NCI-H1930 (cell line): ENCODE measurements around the gene CRTAC1.

Source experiments
- DNase-seq, 2 experiments: peaks; one replicate each; lab custom pipeline; 2025; lab: John Stamatoyannopoulos, UW

CRTAC1 gene

GRCh38 chr10:98029149-98030092 is 1.0 kb downstream of the CRTAC1 start:
- no peak for DNase-seq

- peak; percentile 5 to 39 for DNase-seq
Measured at GRCh38 chr10:98028168-98028770, 2.2 kb downstream of the CRTAC1 start.

GRCh38 chr10:98023024-98023423 is 7.4 kb downstream of the CRTAC1 start:
- no peak for DNase-seq

DNA sequence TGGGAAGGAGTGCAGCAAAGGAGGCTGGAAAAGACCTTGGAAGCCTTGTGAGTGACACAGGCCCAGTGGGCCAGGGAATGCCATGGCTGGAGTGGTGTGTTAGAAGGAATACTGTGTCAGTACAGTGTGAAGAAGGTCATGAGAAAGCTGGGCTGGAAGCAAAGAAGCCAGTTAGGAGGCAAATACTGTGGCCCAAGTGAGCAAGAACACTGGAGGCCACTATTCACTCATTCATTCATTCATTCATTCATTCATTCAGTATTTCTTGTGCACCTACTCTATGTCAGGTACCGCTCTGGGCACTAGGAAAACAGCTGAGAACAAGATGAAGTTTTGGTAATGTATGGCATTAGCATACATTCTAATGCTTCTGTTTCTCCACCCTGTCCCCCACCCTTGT is 9.6 kb downstream of the CRTAC1 start:
- DNase-seq = no peak

GRCh38 chr10:98020254-98020653 is 10.2 kb downstream of the CRTAC1 start:
- no peak for DNase-seq

DNA sequence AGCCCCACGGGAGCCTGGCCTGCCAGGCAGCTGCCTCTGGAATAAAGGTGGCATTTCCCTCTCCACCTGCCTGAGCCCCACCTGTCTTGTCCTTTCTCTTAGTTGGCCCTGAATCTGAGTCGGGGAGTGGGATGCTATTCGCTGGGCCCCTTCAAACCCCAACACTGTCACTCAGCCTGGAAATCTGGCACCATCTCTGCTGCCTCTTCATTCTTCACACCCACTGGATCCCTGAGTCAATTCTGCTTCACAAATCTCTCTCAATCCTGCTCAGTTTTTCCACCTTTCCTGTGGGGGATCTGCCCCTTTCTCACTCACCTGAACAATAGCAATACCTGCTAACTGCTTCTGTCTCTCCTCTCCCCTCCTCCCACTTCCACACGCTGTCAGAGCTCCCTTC is 10.6 kb downstream of the CRTAC1 start:
- DNase-seq = no peak

- DNase-seq = no peak
Measured at GRCh38 chr10:98016772-98017475, 13.5 kb downstream of the CRTAC1 start.

DNA sequence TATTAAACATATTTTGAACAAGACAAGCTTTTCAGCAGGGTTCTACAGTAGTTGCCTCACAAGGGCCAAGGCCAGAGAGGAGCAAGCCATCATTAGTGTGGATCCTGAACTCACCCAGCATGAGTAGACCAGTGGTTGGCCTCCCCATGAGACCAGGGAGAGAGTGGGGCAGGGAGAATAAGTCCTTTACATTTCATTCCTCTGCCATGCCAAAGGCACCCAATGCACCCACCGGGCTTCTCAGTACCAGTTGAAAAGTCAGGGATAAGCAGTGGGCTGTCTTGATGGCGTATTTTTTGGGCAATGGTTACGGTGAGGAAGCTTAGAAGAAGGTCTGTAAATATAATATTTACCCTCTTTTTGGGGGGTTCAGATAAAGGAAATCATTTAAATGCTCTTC is 16.6 kb downstream of the CRTAC1 start:
- DNase-seq = no peak

DNA sequence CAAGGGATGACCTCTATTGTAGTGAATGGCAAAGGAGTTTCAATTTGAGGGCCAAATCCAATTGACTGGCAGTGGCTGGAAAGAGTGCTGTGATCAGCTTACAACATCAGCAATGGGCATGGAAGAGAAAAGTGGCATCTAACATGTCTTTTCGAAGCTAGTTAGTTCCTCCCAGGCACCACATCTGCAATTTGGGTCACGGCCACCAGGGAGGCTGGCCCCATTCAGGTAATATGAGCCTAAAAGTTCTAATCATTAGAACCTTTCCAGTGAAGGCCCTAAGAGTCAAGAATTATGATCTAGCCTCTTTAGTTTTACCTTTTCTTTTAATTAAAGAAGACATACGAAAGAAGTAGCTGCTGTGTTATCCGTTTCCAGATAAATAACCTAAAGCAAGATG is 17.3 kb downstream of the CRTAC1 start:
- no peak for DNase-seq

GRCh38 chr10:98012644-98013043 is 17.8 kb downstream of the CRTAC1 start:
- no peak for DNase-seq

GRCh38 chr10:98010939-98011685 is 19.3 kb downstream of the CRTAC1 start:
- DNase-seq = no peak

GRCh38 chr10:98006266-98006665 is 24.2 kb downstream of the CRTAC1 start:
- DNase-seq = no peak

DNA sequence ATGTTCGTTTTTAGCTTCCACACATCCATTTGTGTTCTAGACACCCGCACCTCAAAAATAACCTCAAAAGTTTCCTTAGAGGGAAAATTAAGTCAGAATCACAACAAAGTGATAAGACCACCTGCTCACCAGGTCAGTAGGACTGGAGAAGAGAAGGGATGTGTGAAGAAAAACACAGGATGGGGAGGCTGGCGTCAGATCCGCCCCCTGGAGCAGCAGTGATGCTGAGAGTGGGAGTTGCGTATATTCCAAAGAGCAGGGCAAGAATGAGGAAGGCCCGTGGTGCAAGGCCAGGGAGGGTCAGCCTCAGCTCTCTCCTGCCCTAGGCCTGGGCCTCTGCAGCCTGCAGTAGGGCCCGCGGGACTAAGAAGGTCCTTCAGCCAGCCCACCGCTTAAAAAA is 28.7 kb downstream of the CRTAC1 start:
- no peak for DNase-seq

DNA sequence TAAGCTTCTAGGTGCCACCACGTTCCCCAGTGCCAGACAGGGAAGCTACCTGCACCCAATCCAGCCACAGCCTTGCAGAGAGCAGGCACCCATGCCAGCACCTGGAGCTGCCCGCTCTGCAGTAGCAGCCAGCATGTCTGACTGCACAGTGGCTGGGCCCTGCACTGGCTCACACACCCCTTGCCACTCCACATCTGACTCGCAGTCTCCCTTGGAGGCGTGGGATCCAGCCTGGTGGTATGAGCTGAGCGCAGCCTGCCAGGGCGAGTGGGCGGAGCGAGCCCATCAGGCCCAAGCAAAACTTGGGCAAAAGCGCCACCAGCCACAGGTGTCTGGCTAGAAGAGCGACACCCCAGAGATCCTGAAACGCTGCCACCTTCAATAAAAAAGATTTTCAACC is 30.1 kb downstream of the CRTAC1 start:
- no peak for DNase-seq

- DNase-seq = no peak
Measured at GRCh38 chr10:97999923-98000248, 30.5 kb downstream of the CRTAC1 start.

- DNase-seq = no peak
Measured at GRCh38 chr10:97999066-97999922, 31.1 kb downstream of the CRTAC1 start.

GRCh38 chr10:97991871-97992270 is 38.5 kb downstream of the CRTAC1 start:
- DNase-seq = no peak

DNA sequence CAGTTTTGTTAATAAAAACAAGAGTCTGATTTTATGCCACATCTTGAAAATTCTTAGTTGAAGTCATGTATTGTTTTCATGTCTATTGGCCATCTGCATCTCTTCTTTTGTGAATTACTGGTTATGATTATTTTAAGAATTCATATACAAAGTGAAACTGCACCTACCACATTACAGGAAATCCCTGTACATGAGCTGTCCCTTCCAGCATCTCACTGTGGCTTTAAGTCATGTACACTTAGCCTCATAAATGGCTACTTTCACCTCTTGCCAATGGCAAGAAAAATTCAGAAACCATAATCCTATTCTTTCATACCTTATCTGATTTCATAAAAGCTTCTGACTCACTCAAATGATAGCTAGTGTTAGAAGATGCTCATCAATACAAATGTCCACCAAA is 48.6 kb downstream of the CRTAC1 start:
- no peak for DNase-seq

- DNase-seq = no peak
Measured at GRCh38 chr10:97977673-97978072, 52.7 kb downstream of the CRTAC1 start.

DNA sequence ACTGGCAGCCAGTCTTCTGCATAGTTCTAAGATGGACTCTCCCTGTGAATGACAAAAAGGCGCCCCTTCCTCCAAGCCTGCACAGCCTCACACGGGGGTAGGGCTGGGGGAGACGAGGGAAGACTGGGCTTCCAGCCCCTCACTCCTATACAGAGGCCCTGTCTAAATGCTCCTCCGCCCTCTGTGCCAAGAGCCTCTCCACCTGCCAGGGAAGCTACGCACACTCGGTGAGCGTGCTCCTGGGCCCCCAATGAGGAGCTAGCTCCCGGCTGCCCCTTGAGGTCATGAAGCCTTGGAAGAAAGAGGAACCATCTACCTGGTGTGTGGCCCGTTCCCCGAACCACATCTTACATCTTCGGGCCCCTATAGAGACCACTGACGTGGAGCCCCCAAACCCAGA is 54.8 kb downstream of the CRTAC1 start:
- no peak for DNase-seq
